ENCODE results near the gene KIF6. TPM values are rescaled to one million over a fixed set of nuclear protein-coding genes. Genes with fewer than 3 reads are reported as not detected.
A peak's percentile ranks its signal among the peaks of the same experiment; 100 is the strongest.

Gene KIF6
- polyA plus RNA-seq, 3 donors = not detected

GRCh38 chr6:39300739-39301138 lies 424.5 kb downstream of the KIF6 start:
- H3K9me3 Mint-ChIP-seq = peaks cover 0 to 6% (median 0%) of the 10 kb centered on the region in 7 donors
- peak; percentile 38 to 50 (median 41) for DNase-seq
- peaks cover 18% of the 10 kb centered on the region for H3K4me1 Mint-ChIP-seq
- no peak overlapping the region for H3K4me3 ChIP-seq (replicated peaks in 1 of 3; ENCODE audit: low read depth in 2 of 3, low read length in 3 of 3)
- peaks cover 2 to 10% (median 7%) of the 10 kb centered on the region in 3 donors for H3K27me3 Mint-ChIP-seq (ENCODE audit: low read depth in 3 of 3)
- no peak overlapping the region for H3K9ac ChIP-seq (ENCODE audit: insufficient read depth, low read length, poor library complexity, severe bottlenecking)
- no peak for TF ChIP-seq CTCF (IDR thresholded peaks at IDR 0.05)
- no peaks in the 10 kb centered on the region for H3K79me2 ChIP-seq (ENCODE audit: insufficient read depth, low read length)
- H4K20me1 ChIP-seq (ENCODE audit: insufficient read depth, low read length) = no peaks in the 10 kb centered on the region
- peak overlapping the region in 3 of 7 donors; percentile 29 to 41 (median 36) for H3K27ac Mint-ChIP-seq
- H3K27ac ChIP-seq (ENCODE audit: low read depth in 1 of 2, low read length in 2 of 2) = no peak overlapping the region
- WGBS (ENCODE audit: insufficient coverage) = 76% methylated on average over 2 of the region's 6 CpGs
- intact Hi-C loops (cut with micrococcal nuclease) = loop anchor here in 1 of 2 donors (10.0 kb wide), 1 partner anchor 76 kb away; the partner anchor contains the start of gene KCNK5
- H3K4me2 ChIP-seq (replicated peaks; ENCODE audit: extremely low read depth, low read length, poor library complexity, severe bottlenecking) = no peak overlapping the region
- H3K36me3 ChIP-seq (replicated peaks in 1 of 2; ENCODE audit: control insufficient read depth in 1 of 2, insufficient read depth in 2 of 2, low read length in 2 of 2) = no peaks in the 10 kb centered on the region
- H3K36me3 Mint-ChIP-seq = no peaks in the 10 kb centered on the region
- H3K9me3 ChIP-seq (replicated peaks in 1 of 2; ENCODE audit: control insufficient read depth in 1 of 2, insufficient read depth in 1 of 2, low read length in 2 of 2) = no peaks in the 10 kb centered on the region
- no peak overlapping the region for H2AFZ ChIP-seq (ENCODE audit: insufficient read depth, low read depth, low read length, poor library complexity, severe bottlenecking)
- H3K4me3 Mint-ChIP-seq = no peak overlapping the region
- peaks cover 8 to 15% of the 10 kb centered on the region in 2 donors for H3K4me1 ChIP-seq (ENCODE audit: control insufficient read depth in 1 of 2, insufficient read depth in 2 of 2, low read length in 2 of 2)
- H3K27me3 ChIP-seq (ENCODE audit: control insufficient read depth in 2 of 2, insufficient read depth in 2 of 2, low read length in 2 of 2) = no peaks in the 10 kb centered on the region

GRCh38 chr6:39298061-39298460 lies 427.1 kb downstream of the KIF6 start:
- Histone ChIP-seq H3K27ac (ENCODE audit: low read depth in 1 of 2, low read length in 2 of 2) (no peak overlapping the region), H3K9me3 (replicated peaks in 1 of 2; ENCODE audit: control insufficient read depth in 1 of 2, insufficient read depth in 1 of 2, low read length in 2 of 2) (no peaks in the 10 kb centered on the region), H3K4me3 (replicated peaks in 1 of 3; ENCODE audit: low read depth in 2 of 3, low read length in 3 of 3) (no peak overlapping the region), H3K36me3 (replicated peaks in 1 of 2; ENCODE audit: control insufficient read depth in 1 of 2, insufficient read depth in 2 of 2, low read length in 2 of 2) (no peaks in the 10 kb centered on the region), H3K79me2 (ENCODE audit: insufficient read depth, low read length) (no peaks in the 10 kb centered on the region), H4K20me1 (ENCODE audit: insufficient read depth, low read length) (no peaks in the 10 kb centered on the region), H3K9ac (ENCODE audit: insufficient read depth, low read length, poor library complexity, severe bottlenecking) (peak overlapping the region; percentile 12), H3K4me1 (ENCODE audit: control insufficient read depth in 1 of 2, insufficient read depth in 2 of 2, low read length in 2 of 2) (peaks cover 8 to 13% of the 10 kb centered on the region in 2 donors), H2AFZ (ENCODE audit: insufficient read depth, low read depth, low read length, poor library complexity, severe bottlenecking) (peak overlapping the region; percentile 24), H3K27me3 (ENCODE audit: control insufficient read depth in 2 of 2, insufficient read depth in 2 of 2, low read length in 2 of 2) (no peaks in the 10 kb centered on the region), H3K4me2 (replicated peaks; ENCODE audit: extremely low read depth, low read length, poor library complexity, severe bottlenecking) (no peak overlapping the region)
- WGBS (ENCODE audit: insufficient coverage) = 45% methylated on average over 8 of the region's 10 CpGs
- Mint-ChIP-seq H3K4me1 (peaks cover 25% of the 10 kb centered on the region), H3K27me3 (ENCODE audit: low read depth in 3 of 3) (peaks cover 2 to 15% (median 5%) of the 10 kb centered on the region in 3 donors), H3K9me3 (peaks cover 0 to 2% (median 0%) of the 10 kb centered on the region in 7 donors), H3K4me3 (no peak overlapping the region), H3K36me3 (no peaks in the 10 kb centered on the region), H3K27ac (no peak overlapping the region)
- no peak for DNase-seq
- TF ChIP-seq CTCF (IDR thresholded peaks at IDR 0.05) = no peak
- intact Hi-C loops (cut with micrococcal nuclease) = no loop called here

All from CD14-positive monocyte (primary cell).